ENCODE results near the gene ARFIP2. TPM values are rescaled to one million over a fixed set of nuclear protein-coding genes. Genes with fewer than 3 reads are reported as not detected.

ARFIP2 gene
- polyA plus RNA-seq, 2 of the 4 experiments (the other 2 are of a cell fraction): 79.2 to 87.9 TPM

DNA sequence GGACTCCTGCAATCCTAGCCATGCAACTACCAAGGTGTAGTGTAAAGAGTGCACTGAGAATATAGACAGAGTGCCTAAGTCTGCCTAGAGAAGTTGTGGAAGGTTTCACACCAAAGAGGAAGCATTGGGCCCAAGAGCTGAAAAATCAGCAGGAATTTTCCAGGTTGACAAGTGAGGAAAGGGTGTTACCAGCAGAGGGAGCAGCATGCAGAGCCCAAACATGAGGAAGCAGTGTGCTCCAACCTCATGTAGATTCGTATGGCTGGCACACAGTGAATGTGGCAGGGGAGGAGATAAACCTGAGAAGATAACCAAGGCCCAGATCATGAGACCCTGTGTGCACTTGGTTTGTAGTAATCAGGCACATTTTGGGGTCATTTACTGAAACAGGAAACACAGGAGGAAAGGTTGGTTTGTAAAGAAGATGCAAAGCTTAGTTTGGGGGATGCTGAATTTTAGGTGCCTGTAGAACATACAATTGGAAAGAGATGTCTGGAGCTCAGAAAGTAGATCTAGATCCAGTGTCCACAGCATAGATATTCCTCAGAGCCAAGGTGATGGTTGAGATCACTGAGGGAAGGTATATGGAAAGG, 42.1 kb downstream of the ARFIP2 start:
- DNase-seq (ENCODE audit: low read depth in 1 of 2, low spot score in 1 of 2) (peak; percentile 65 to 68), FAIRE-seq (no peak), ATAC-seq (peak; percentile 67 to 83; a peak in 5 of 6 replicates)
- 0% methylated on average over 1 of the region's 1 CpG for WGBS (ENCODE audit: missing lambda C conversion rate)
- H3K4me1 ChIP-seq: peaks cover 13% of the 10 kb centered on the region
- CTCF ChIA-PET: interaction anchor here (0.6 to 3.1 kb wide), 24 partner anchors 8 to 377 kb away, joined by 3 to 26 read pairs (median 5); partner anchors contain the start of genes APBB1, ARFIP2 and TIMM10B
- POLR2A ChIA-PET: interaction anchor here (1.0 kb wide), 1 partner anchor 20 kb away, joined by 7 read pairs; the partner anchor contains the start of gene APBB1
- no peaks in the 10 kb centered on the region for H3K9me3 ChIP-seq
- TF ChIP-seq TP53 (CRISPR knock-in tag; IDR thresholded peaks at IDR 0.05): no peak
- TF ChIP-seq, protein P1, sequence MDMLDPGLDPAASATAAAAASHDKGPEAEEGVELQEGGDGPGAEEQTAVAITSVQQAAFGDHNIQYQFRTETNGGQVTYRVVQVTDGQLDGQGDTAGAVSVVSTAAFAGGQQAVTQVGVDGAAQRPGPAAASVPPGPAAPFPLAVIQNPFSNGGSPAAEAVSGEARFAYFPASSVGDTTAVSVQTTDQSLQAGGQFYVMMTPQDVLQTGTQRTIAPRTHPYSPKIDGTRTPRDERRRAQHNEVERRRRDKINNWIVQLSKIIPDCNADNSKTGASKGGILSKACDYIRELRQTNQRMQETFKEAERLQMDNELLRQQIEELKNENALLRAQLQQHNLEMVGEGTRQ (IDR thresholded peaks at IDR 0.05): no peak
- TF ChIP-seq ESRRA (IDR thresholded peaks at IDR 0.05; ENCODE audit: borderline replicate concordance, low read length): no peak
- TF ChIP-seq CHD4 (IDR thresholded peaks at IDR 0.05; ENCODE audit: borderline replicate concordance): no peak
- no peak for TF ChIP-seq HDAC2 (IDR thresholded peaks at IDR 0.05)
- TF ChIP-seq, protein P2, sequence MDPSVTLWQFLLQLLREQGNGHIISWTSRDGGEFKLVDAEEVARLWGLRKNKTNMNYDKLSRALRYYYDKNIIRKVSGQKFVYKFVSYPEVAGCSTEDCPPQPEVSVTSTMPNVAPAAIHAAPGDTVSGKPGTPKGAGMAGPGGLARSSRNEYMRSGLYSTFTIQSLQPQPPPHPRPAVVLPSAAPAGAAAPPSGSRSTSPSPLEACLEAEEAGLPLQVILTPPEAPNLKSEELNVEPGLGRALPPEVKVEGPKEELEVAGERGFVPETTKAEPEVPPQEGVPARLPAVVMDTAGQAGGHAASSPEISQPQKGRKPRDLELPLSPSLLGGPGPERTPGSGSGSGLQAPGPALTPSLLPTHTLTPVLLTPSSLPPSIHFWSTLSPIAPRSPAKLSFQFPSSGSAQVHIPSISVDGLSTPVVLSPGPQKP (IDR thresholded peaks at IDR 0.05; ENCODE audit: low read depth, low read length): no peak
- TF ChIP-seq ZFP36 (IDR thresholded peaks at IDR 0.05; ENCODE audit: borderline replicate concordance, partially characterized antibody): no peak
- no peak for TF ChIP-seq HEYL (CRISPR knock-in tag; IDR thresholded peaks at IDR 0.05)
- TF ChIP-seq, protein P3, sequence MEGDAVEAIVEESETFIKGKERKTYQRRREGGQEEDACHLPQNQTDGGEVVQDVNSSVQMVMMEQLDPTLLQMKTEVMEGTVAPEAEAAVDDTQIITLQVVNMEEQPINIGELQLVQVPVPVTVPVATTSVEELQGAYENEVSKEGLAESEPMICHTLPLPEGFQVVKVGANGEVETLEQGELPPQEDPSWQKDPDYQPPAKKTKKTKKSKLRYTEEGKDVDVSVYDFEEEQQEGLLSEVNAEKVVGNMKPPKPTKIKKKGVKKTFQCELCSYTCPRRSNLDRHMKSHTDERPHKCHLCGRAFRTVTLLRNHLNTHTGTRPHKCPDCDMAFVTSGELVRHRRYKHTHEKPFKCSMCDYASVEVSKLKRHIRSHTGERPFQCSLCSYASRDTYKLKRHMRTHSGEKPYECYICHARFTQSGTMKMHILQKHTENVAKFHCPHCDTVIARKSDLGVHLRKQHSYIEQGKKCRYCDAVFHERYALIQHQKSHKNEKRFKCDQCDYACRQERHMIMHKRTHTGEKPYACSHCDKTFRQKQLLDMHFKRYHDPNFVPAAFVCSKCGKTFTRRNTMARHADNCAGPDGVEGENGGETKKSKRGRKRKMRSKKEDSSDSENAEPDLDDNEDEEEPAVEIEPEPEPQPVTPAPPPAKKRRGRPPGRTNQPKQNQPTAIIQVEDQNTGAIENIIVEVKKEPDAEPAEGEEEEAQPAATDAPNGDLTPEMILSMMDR (IDR thresholded peaks at IDR 0.05): peak; percentile 55
- TF ChIP-seq, protein P4, sequence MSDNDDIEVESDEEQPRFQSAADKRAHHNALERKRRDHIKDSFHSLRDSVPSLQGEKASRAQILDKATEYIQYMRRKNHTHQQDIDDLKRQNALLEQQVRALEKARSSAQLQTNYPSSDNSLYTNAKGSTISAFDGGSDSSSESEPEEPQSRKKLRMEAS (IDR thresholded peaks at IDR 0.05): peak; percentile 44; the same call in 1 of the 2 replicates
- TF ChIP-seq CHD2 (IDR thresholded peaks at IDR 0.05; ENCODE audit: low read length, partially characterized antibody): no peak
- TF ChIP-seq SMC3 (IDR thresholded peaks at IDR 0.05): peak; percentile 53; the same call in 2 of the 3 replicates
- TF ChIP-seq FOXS1 (CRISPR knock-in tag; IDR thresholded peaks at IDR 0.05): no peak
- TF ChIP-seq POLR2AphosphoS2 (conservative IDR thresholded peaks at IDR 0.05; ENCODE audit: low read length): no peak
- TF ChIP-seq BHLHE40 (IDR thresholded peaks at IDR 0.05; ENCODE audit: low read depth, low read length): no peak
- no peak for TF ChIP-seq RARB (CRISPR knock-in tag; IDR thresholded peaks at IDR 0.05)
- no peak for TF ChIP-seq NR3C1 (IDR thresholded peaks at IDR 0.05)
- TF ChIP-seq JUN (IDR thresholded peaks at IDR 0.05): no peak
- TF ChIP-seq SREBF2 (IDR thresholded peaks at IDR 0.05): no peak
- no peak for TF ChIP-seq HOXA7 (CRISPR knock-in tag; IDR thresholded peaks at IDR 0.05)
- TF ChIP-seq RAD21 (conservative IDR thresholded peaks at IDR 0.05 in 1 of 2, IDR thresholded peaks at IDR 0.05 in 1 of 2): peak; percentile 38 to 55; a peak in 4 of 5 replicates
- no peak for TF ChIP-seq KDM5A (IDR thresholded peaks at IDR 0.05)
- H3K27ac ChIP-seq: no peak overlapping the region
- H3K4me2 ChIP-seq: no peak overlapping the region
- H3K4me3 ChIP-seq: no peak overlapping the region

DNA sequence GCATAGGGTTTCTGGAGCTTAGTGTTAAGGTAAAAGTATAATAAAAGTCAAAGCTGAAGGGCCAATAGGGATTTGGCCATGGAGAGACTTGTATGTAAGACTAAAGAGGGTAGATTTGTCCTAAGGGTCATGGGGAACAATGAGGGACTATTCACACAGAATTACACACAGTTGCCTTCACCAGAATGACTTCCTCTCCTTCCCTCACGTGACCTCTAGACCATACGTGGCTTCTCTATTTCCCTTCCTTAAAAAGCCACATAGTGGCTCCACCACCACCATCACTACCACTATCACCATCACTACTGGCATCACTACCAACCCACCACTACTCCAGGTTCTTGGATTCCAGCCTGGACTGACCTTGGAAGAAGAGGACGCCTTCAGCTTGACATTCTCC, 43.1 kb downstream of the ARFIP2 start:
- Histone ChIP-seq H3K4me2 (no peak overlapping the region), H3K4me1 (peaks cover 13% of the 10 kb centered on the region), H3K27ac (no peak overlapping the region), H3K4me3 (no peak overlapping the region), H3K9me3 (no peaks in the 10 kb centered on the region)
- ChIA-PET CTCF (interaction anchor here (1.1 to 3.1 kb wide), 9 partner anchors 7 to 68 kb away, joined by 3 to 26 read pairs (median 8); partner anchors contain the start of gene APBB1), POLR2A (no interaction called here)
- 92% methylated on average over 3 of the region's 3 CpGs for WGBS (ENCODE audit: missing lambda C conversion rate)
- no peak for FAIRE-seq
- ATAC-seq: no peak
- TF ChIP-seq, protein P5, sequence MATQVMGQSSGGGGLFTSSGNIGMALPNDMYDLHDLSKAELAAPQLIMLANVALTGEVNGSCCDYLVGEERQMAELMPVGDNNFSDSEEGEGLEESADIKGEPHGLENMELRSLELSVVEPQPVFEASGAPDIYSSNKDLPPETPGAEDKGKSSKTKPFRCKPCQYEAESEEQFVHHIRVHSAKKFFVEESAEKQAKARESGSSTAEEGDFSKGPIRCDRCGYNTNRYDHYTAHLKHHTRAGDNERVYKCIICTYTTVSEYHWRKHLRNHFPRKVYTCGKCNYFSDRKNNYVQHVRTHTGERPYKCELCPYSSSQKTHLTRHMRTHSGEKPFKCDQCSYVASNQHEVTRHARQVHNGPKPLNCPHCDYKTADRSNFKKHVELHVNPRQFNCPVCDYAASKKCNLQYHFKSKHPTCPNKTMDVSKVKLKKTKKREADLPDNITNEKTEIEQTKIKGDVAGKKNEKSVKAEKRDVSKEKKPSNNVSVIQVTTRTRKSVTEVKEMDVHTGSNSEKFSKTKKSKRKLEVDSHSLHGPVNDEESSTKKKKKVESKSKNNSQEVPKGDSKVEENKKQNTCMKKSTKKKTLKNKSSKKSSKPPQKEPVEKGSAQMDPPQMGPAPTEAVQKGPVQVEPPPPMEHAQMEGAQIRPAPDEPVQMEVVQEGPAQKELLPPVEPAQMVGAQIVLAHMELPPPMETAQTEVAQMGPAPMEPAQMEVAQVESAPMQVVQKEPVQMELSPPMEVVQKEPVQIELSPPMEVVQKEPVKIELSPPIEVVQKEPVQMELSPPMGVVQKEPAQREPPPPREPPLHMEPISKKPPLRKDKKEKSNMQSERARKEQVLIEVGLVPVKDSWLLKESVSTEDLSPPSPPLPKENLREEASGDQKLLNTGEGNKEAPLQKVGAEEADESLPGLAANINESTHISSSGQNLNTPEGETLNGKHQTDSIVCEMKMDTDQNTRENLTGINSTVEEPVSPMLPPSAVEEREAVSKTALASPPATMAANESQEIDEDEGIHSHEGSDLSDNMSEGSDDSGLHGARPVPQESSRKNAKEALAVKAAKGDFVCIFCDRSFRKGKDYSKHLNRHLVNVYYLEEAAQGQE (IDR thresholded peaks at IDR 0.05): no peak
- TF ChIP-seq TFCP2L1 (CRISPR knock-in tag; IDR thresholded peaks at IDR 0.05): no peak
- TF ChIP-seq HOXB13 (CRISPR knock-in tag; IDR thresholded peaks at IDR 0.05; ENCODE audit: low read depth): no peak
- no peak for TF ChIP-seq RFX5 (IDR thresholded peaks at IDR 0.05)
- no peak for TF ChIP-seq MAFK (IDR thresholded peaks at IDR 0.05; ENCODE audit: partially characterized antibody)
- no peak for DNase-seq (ENCODE audit: low read depth in 1 of 2, low spot score in 1 of 2)
